Activated naive CD4-positive, alpha-beta T cell treated with Interleukin-2 at 50 U/mL for 16 hours (primary cell): Measurements from ENCODE around the gene PDE6D.
A peak's percentile ranks its signal among the peaks of the same experiment; 100 is the strongest.

Source experiments
- DNase-seq: peaks from one replicate; pipeline ENCODE4 v3.0.0-alpha.2; 2020

Gene PDE6D

GRCh38 chr2:231704017-231704416 is 77.1 kb downstream of the PDE6D start:
- no peak for DNase-seq

GRCh38 chr2:231701456-231702373 is 79.4 kb downstream of the PDE6D start:
- DNase-seq = no peak

- no peak for DNase-seq
Measured at GRCh38 chr2:231699006-231699405, 82.1 kb downstream of the PDE6D start.

- DNase-seq = no peak
Measured at GRCh38 chr2:231696004-231696367, 85.1 kb downstream of the PDE6D start.

- no peak for DNase-seq
Measured at GRCh38 chr2:231693956-231694355, 87.1 kb downstream of the PDE6D start.

- no peak for DNase-seq
Measured at GRCh38 chr2:231692847-231693246, 88.2 kb downstream of the PDE6D start.

GRCh38 chr2:231691251-231691772 is 89.8 kb downstream of the PDE6D start:
- no peak for DNase-seq

GRCh38 chr2:231689124-231689893 is 91.8 kb downstream of the PDE6D start:
- no peak for DNase-seq

GRCh38 chr2:231688719-231689118 is 92.4 kb downstream of the PDE6D start:
- no peak for DNase-seq

- no peak for DNase-seq
Measured at GRCh38 chr2:231687961-231688360, 93.1 kb downstream of the PDE6D start.

GRCh38 chr2:231687133-231687852 is 93.8 kb downstream of the PDE6D start:
- peak; percentile 70 for DNase-seq

- no peak for DNase-seq
Measured at GRCh38 chr2:231686192-231687100, 94.6 kb downstream of the PDE6D start.

- no peak for DNase-seq
Measured at GRCh38 chr2:231685349-231686191, 95.5 kb downstream of the PDE6D start.

- DNase-seq = no peak
Measured at GRCh38 chr2:231684314-231685223, 96.5 kb downstream of the PDE6D start.

GRCh38 chr2:231683292-231684235 is 97.5 kb downstream of the PDE6D start:
- DNase-seq = no peak

GRCh38 chr2:231682603-231683291 is 98.3 kb downstream of the PDE6D start:
- DNase-seq = no peak
